Mucosa of descending colon (tissue), 3 donors: Measurements from ENCODE around the gene GDE1. TPM values are rescaled to one million over a fixed set of nuclear protein-coding genes. Genes with fewer than 3 reads are reported as not detected.

Experiments used
- ATAC-seq: fragments of 200-7000 bp; cut with Tn5 transposase; one replicate; pipeline ENCODE4 v1.9.1; 2020; ENCODE audit warnings: mild to moderate bottlenecking, moderate library complexity
- DNase-seq, 3 donors: peaks; one replicate each; pipeline ENCODE4 v3.0.0-alpha.2; 2020
- H3K36me3 ChIP-seq: fragments of 200-600 bp; one replicate; pipeline ENCODE4 v1.8.0; 2021; ENCODE audit warnings: low read depth, mild to moderate bottlenecking
- H3K4me1 ChIP-seq: fragments of 200-600 bp; one replicate; pipeline ENCODE4 v1.8.0; 2021; ENCODE audit warnings: low read depth, mild to moderate bottlenecking
- H3K4me3 ChIP-seq: fragments of 200-600 bp; one replicate; pipeline ENCODE4 v1.8.0; 2021; ENCODE audit warnings: mild to moderate bottlenecking
- H3K9me3 ChIP-seq: fragments of 200-600 bp; one replicate; pipeline ENCODE4 v1.8.0; 2021; ENCODE audit warnings: mild to moderate bottlenecking
- intact Hi-C, 2 donors: fragments of 100-400 bp; cut with DNase I in 1 of 2; cut with micrococcal nuclease in 1 of 2; formaldehyde crosslinking; loops; one replicate each; pipeline versions ENCODE4 v1.11.0 to v1.11.1; 2022; cut with DNase I, micrococcal nuclease
- total RNA-seq, 3 donors: library from RNA; stranded (reverse); fragmentation: NEBNext Ultra II Directional in 2 of 3; extraction: Animal tissue kit (Norgen Biotek cat#: 25700) in 2 of 3; gene quantifications; one replicate each; pipeline versions ENCODE4 v1.2.1 to v1.2.4, GENCODE V29; 2021 to 2023
- TF ChIP-seq, protein P1 (sequence below): fragments of 200-600 bp; IDR thresholded peaks from one replicate; pipeline ENCODE4 v1.8.0; 2022; ENCODE audit warnings: antibody characterized with exemption, mild to moderate bottlenecking
- donor health status: DM: no; HTN: no; CAD: no; lungs with moderate emphysema.
- donor health status: DM: no; HTN: no; CAD: no.
- donor health status: DM: no; HTN: yes; CAD: no.

The GDE1 gene
- total RNA-seq, 3 donors from 2014 or later = 90.5 to 125 (median 106) TPM

GRCh38 chr16:19515757-19516156 is 6.1 kb downstream of the GDE1 start:
- intact Hi-C loops = loop anchor here in 1 of 2 donors (10.0 kb wide), 1 partner anchor 121 kb away; no protein-coding TSS in a partner anchor
- peaks cover 56% of the 10 kb centered on the region for H3K4me1 ChIP-seq
- peak; percentile 70 for ATAC-seq
- TF ChIP-seq, protein P1, sequence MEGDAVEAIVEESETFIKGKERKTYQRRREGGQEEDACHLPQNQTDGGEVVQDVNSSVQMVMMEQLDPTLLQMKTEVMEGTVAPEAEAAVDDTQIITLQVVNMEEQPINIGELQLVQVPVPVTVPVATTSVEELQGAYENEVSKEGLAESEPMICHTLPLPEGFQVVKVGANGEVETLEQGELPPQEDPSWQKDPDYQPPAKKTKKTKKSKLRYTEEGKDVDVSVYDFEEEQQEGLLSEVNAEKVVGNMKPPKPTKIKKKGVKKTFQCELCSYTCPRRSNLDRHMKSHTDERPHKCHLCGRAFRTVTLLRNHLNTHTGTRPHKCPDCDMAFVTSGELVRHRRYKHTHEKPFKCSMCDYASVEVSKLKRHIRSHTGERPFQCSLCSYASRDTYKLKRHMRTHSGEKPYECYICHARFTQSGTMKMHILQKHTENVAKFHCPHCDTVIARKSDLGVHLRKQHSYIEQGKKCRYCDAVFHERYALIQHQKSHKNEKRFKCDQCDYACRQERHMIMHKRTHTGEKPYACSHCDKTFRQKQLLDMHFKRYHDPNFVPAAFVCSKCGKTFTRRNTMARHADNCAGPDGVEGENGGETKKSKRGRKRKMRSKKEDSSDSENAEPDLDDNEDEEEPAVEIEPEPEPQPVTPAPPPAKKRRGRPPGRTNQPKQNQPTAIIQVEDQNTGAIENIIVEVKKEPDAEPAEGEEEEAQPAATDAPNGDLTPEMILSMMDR = no peak
- no peak overlapping the region for H3K4me3 ChIP-seq
- no peaks in the 10 kb centered on the region for H3K9me3 ChIP-seq
- H3K36me3 ChIP-seq = peaks cover 4% of the 10 kb centered on the region
- no peak for DNase-seq

DNA sequence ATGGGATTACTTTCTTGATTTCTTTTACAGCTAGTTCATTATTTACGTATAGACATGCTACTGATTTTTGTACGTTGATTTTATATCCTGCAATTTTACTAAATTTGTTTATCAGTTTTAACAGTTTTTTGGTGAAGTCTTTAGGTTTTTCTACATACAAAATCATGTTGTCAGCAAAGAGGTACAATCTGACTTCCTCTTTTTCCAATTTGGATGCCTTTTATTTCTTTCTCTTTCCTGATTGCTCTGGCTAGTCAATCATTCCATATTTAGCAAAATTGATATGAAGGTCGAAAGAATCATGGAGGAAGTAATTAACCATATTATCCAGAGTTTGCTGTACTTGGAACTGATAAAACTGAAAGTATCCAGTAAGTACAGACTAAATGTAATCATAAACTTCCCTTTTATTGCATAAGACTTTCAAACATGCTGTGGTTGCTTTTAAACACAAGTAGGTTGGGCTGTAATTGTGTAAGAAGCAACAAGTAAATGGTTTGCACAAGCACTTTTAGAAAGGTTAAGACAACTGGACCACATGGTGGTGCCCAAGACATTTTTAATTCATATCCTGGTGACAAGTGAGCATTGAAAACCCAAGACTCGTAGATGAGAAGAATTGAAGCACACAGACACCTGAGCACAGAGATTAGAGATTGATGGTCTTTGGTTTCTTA is 8.4 kb downstream of the GDE1 start:
- no peak overlapping the region for H3K4me3 ChIP-seq
- H3K9me3 ChIP-seq = no peaks in the 10 kb centered on the region
- DNase-seq = no peak
- H3K4me1 ChIP-seq = peaks cover 40% of the 10 kb centered on the region
- TF ChIP-seq, protein P1 = no peak
- peaks cover 4% of the 10 kb centered on the region for H3K36me3 ChIP-seq
- peak; percentile 87 for ATAC-seq
- intact Hi-C loops = loop anchor here in 1 of 2 donors (10.0 kb wide), 1 partner anchor 119 kb away; no protein-coding TSS in a partner anchor

DNA sequence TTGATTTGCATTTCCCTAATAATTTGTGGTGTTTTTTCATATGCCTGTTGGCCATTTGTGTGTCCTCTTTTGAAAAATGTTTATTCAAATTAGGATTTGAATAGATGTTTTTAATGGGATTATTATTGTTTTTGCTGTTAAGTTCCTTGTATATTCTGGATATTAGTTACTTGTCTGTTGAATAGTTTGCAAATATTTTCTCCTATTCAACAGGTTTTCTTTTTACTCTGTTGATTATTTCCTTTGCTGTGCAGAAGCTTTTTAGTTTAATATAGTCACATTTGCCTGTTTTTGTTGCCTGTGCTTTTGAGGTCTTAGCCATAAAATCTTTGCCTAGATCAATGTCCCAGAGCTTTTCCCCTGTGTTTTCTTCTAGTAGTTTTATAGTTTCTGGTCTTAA is 9.6 kb downstream of the GDE1 start:
- Histone ChIP-seq H3K36me3 (peaks cover 7% of the 10 kb centered on the region), H3K9me3 (no peaks in the 10 kb centered on the region), H3K4me1 (peaks cover 36% of the 10 kb centered on the region), H3K4me3 (no peak overlapping the region)
- TF ChIP-seq, protein P1 = no peak
- intact Hi-C loops = loop anchor here in 1 of 2 donors (10.0 kb wide), 1 partner anchor 117 kb away; no protein-coding TSS in a partner anchor
- DNase-seq (no peak), ATAC-seq (no peak)

- H3K4me3 ChIP-seq = no peak overlapping the region
- H3K36me3 ChIP-seq = peaks cover 19% of the 10 kb centered on the region
- no peaks in the 10 kb centered on the region for H3K9me3 ChIP-seq
- intact Hi-C loops = no loop called here
- peak; percentile 37 for ATAC-seq
- H3K4me1 ChIP-seq = no peaks in the 10 kb centered on the region
- TF ChIP-seq, protein P1 = no peak
- DNase-seq = no peak
Measured at GRCh38 chr16:19507867-19508266, 14.0 kb downstream of the GDE1 start.

DNA sequence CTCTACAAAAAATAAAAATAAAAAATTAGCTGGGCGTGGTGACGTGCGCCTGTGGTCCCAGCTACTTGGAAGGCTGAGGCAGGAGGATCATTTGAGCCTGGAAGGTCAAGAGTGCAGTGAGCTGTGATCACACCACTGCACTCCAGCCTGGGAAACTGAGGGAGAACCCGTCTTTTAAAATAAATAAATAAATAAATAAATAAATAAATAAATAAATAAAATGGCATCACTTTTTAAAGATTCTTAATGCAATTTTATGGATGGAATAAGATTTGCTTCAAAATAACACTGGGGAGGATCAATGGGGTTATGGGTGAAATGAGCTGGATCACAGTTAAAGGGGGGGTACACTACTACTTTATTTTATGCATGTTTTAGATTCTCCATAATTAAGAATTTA is 14.9 kb downstream of the GDE1 start:
- TF ChIP-seq, protein P1 = no peak
- DNase-seq = no peak
- Histone ChIP-seq H3K36me3 (peaks cover 24% of the 10 kb centered on the region), H3K4me3 (no peak overlapping the region), H3K9me3 (no peaks in the 10 kb centered on the region), H3K4me1 (no peaks in the 10 kb centered on the region)
- ATAC-seq = no peak
- intact Hi-C loops = no loop called here
